NCI-H1105 (cell line): Measurements from ENCODE around the gene IWS1.
"Not testable (repeated sequence)": the region's sequence is repeated elsewhere in the genome, so short reads cannot be mapped to it uniquely, and the experiment has no call there.

Experiments used
- DNase-seq: peaks from one replicate; lab custom pipeline; 2025; lab: John Stamatoyannopoulos, UW

IWS1 gene

GRCh38 chr2:127454595-127455565 lies 71.4 kb downstream of the IWS1 start:
- no peak for DNase-seq

GRCh38 chr2:127453392-127454171 lies 72.7 kb downstream of the IWS1 start:
- no peak for DNase-seq

GRCh38 chr2:127453013-127453391 lies 73.3 kb downstream of the IWS1 start:
- no peak for DNase-seq

- not testable (repeated sequence) for DNase-seq
These were observed 73.9 kb downstream of the IWS1 start for GRCh38 chr2:127452423-127452822.

DNA sequence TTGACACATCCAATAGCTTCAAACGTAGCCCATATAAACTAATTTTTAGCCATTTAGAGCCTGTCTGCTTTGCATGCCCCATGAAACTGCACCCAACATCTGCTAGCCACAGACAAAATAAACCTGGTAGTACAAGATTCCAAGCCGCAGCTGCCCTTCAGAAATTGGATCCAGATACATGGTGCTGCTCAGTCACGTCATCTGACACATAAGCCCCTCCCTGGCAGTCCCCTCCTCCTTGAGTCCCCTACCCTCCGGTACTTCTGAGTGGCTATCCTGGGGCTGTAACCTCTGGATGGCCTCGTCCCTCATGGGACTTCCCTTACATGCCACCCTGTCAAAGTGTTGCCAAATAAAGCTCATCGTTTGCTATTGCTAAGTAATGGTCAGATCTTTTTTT lies 74.3 kb downstream of the IWS1 start:
- DNase-seq, result no peak

- DNase-seq, result no peak
These were observed 76.4 kb downstream of the IWS1 start for GRCh38 chr2:127449898-127450297.

DNA sequence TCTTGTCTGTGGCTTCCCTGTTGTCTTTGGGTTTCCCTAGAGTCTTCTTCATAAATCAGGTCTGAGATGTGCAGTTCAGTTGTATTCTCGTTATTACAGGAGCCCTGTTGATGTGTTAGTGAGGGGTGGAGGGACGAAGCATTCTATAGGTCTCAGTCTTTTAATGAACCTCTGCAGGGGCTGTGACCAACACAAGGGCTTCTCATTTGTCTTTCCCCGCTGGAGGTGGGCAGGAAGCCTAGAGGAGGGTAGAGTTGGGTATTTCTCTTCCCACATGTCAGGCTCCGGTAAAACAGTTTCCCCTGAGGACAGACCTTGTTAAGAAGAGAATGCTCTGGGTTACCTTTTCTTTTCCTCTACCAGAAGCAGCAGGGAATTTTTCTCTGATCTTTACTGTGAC lies 76.9 kb downstream of the IWS1 start:
- no peak for DNase-seq

- no peak for DNase-seq
These were observed 77.8 kb downstream of the IWS1 start for GRCh38 chr2:127448526-127448925.

GRCh38 chr2:127439343-127439742 lies 86.9 kb downstream of the IWS1 start:
- no peak for DNase-seq

GRCh38 chr2:127437781-127438726 lies 88.2 kb downstream of the IWS1 start:
- DNase-seq, result no peak

- DNase-seq, result no peak
These were observed 89.2 kb downstream of the IWS1 start for GRCh38 chr2:127437056-127437455.

GRCh38 chr2:127434515-127434914 lies 91.8 kb downstream of the IWS1 start:
- DNase-seq, result no peak

DNA sequence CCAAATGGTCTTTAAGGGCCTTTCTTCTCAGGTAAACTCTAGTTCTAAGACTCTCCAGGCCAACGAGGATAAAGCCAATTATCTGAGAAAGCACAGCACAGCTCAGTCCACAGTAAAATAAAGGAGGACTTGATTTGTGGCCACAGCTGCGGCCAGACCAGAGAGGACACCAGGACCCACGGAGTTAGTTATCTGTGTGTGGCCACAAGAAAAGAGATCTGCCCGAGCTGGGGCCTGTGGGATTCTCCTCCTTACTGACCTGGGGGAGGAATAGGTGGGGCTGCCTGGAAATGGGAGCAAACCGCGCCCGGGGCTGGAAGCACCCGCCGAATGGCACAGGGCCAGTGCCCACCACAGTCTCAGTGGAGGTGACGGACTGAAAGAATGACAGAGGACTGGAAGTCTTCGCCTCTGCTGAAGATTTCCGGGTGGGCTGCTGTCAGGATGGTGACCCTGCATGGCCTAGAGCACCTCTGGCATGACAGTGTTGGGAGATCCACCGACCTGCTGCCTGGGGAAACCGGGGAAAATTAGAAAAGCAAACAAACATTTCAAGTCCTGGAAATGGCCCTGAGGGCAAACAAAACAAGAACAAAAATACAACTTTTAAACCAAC lies 94.8 kb downstream of the IWS1 start:
- DNase-seq, result no peak
